PFSK-1 (cell line): ENCODE measurements around the gene CACNA1C.

Experiments used
- POLR2AphosphoS5 ChIP-seq: IDR thresholded peaks from 2 replicates; pipeline ENCODE4 v1.6.1; 2012; ENCODE audit warnings: low read depth, mild to moderate bottlenecking, control low read depth, low read length, moderate library complexity
- TAF1 ChIP-seq: IDR thresholded peaks from 2 replicates; pipeline ENCODE4 v1.6.1; 2012; ENCODE audit warnings: low read length, control low read depth, borderline replicate concordance; ENCODE audit not compliant: insufficient read depth
- TF ChIP-seq, protein P1 (sequence below), 2 experiments: IDR thresholded peaks; 2 replicates each; pipeline versions ENCODE4 v1.6.1 to v1.8.0; 2011 to 2012; ENCODE audit warnings: low read depth in 2 of 2, low read length in 2 of 2, control low read depth in 1 of 2, inconsistent platforms in 1 of 2, mild to moderate bottlenecking in 1 of 2, moderate library complexity in 1 of 2; ENCODE audit not compliant: insufficient read depth in 1 of 2

DNA sequence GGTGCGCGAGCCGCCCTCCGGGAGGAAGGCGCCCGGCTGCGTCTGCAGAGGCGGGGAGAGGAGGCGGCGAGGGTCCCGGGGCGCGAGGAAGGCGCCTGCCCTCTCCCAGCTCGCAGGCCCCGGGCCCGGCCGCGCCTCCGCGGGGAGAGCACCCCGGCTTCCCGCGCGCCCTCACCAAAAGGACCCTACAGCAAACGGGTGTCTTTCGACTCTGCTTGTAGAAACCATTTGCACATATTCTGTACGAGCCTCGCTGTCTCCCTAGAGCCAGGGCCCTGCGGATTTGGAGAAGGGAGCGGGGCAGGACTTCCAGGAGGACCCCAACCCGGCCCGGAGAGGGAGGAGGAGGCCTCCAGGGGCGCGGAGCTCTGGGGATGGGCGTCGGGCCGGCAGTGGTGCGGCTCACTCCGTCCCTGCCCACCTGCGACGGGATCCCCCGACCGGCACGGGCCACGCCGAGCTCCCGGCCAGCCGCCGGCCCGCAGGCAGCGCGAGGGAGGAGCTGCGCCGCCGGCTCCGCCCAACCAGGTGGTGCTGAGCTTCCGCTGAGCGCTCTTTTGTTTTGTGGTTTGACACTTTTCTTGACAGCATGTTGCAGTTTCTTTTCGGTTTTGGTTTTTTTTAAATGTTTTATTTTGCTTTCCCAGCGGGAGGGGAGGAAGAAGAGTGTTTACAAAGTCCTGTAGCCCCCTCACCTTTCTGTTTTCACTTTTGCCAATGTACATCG, 638.7 kb downstream of the CACNA1C start:
- TF ChIP-seq, protein P1, sequence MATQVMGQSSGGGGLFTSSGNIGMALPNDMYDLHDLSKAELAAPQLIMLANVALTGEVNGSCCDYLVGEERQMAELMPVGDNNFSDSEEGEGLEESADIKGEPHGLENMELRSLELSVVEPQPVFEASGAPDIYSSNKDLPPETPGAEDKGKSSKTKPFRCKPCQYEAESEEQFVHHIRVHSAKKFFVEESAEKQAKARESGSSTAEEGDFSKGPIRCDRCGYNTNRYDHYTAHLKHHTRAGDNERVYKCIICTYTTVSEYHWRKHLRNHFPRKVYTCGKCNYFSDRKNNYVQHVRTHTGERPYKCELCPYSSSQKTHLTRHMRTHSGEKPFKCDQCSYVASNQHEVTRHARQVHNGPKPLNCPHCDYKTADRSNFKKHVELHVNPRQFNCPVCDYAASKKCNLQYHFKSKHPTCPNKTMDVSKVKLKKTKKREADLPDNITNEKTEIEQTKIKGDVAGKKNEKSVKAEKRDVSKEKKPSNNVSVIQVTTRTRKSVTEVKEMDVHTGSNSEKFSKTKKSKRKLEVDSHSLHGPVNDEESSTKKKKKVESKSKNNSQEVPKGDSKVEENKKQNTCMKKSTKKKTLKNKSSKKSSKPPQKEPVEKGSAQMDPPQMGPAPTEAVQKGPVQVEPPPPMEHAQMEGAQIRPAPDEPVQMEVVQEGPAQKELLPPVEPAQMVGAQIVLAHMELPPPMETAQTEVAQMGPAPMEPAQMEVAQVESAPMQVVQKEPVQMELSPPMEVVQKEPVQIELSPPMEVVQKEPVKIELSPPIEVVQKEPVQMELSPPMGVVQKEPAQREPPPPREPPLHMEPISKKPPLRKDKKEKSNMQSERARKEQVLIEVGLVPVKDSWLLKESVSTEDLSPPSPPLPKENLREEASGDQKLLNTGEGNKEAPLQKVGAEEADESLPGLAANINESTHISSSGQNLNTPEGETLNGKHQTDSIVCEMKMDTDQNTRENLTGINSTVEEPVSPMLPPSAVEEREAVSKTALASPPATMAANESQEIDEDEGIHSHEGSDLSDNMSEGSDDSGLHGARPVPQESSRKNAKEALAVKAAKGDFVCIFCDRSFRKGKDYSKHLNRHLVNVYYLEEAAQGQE (IDR thresholded peaks at IDR 0.05; ENCODE audit: insufficient read depth in 1 of 2, low read depth in 2 of 2, low read length in 2 of 2), result no peak
- TF ChIP-seq POLR2AphosphoS5 (no peak), TAF1 (no peak)
